ENCODE results near the gene ACVR1B.

Gene ACVR1B

DNA sequence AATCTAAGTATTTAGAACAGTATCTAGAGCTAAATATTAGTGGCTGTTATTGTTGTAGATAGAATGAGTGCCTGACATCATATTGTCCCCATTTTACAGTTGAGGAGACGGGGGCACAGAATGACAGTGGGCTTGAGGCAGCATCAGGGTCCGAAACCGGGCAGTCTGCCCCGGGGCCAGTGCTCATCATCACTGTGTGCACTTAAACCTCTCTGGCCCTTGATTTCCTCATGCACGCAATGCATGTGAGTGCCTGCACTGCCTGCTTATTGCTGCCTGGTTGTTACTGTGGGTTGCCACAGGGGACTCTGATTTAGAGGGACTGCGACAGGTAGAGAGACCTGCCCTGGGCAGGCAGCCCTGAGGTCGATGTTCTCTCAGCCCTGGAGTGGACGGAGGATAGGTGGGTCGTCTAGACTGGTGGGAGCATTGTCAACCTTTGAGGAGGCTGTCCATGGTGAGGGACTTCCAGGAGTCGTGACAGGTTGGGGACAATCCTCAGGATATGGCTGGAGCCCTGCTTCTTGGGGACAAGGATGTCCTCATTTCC lies 34.4 kb upstream of the ACVR1B start:
- DNase-seq (ENCODE audit: low read depth), result no peak

DNA sequence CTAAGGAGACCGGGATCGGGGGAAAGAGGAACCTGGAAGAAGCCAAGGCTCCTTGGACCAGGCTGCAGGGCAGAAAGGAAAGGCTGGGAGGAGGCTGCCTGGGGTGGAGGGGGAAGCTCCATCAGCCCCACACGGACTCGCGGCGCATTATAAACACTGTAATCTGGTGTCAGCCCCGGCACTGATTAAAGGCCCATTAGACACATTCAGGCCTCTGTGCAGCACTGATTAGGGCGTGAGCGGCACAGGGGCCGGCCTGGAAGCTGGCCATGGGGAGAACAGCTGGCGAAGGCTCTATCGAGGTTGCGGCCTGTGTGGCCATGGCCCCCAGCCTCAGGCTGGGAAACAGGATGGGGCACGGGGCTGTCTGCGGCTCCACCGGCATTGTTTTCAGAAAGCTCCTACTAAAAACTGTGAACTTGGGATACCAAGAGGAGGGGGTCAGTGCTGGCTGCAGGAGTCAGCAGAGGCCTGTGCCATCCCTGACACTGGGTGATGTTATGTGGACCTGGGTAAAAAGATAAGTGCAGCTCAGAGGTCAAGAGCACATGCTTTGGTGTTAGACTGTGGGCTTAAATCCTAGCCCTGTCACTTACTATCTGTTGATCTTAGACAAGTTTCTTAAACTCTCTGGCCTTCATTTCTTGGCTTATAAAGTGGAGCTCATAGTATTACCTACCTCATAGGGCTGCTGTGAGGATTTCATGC lies 33.6 kb upstream of the ACVR1B start:
- no peak for DNase-seq (ENCODE audit: low read depth)

DNA sequence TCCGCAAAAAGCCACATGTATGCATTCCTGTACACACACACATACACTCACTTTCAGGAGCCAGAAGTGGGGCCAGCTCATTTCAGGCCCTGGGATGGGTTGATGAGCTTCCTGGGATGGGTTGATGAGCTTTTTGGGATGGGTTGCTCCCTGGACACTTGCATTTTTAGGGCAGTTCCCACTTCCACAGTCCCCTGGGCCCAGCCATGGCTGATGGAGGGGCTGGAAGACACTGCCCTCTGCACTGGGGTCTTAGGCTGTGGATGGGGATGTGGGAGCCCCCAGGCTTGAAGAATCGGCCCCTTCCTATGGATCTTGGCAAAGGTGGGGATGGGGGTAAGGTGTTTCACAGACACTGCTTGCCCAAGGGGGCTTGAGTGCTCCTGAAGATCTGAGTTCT lies 31.5 kb upstream of the ACVR1B start:
- no peak for DNase-seq (ENCODE audit: low read depth)

DNA sequence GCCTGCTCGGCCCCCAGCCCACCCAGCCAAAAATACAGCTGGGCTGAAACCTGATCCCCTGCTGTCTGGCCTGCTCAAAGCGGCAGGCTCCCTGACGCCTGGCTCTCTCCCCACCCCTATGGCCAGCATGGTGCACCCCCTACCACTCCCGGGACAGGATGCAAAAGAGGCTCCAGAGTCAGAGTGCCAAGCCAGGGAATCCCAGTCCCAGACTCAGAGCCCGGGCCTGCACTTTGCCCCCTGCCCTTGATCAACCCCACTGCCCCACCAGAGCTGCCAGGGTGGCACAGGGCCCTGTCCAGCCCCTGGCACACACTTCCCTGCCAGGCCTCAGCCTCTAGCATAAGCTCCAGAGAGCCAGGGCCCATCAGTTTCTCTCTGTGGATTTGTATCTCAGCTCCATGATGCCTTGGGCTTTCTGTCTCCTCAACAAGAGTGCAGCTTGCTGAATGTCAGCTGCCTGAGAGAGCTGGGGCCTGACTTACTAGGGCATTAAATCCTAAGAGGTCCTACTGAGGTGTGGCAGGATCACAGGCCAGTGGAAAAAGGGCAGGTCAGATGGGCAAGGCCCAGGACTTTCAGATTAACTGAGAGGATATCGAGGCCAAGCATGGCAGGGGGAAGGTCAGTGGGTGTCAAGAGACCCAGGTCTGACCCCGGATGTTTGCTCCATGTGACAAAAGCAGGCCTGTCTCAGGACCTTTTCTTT lies 30.3 kb upstream of the ACVR1B start:
- no peak for DNase-seq (ENCODE audit: low read depth)

DNA sequence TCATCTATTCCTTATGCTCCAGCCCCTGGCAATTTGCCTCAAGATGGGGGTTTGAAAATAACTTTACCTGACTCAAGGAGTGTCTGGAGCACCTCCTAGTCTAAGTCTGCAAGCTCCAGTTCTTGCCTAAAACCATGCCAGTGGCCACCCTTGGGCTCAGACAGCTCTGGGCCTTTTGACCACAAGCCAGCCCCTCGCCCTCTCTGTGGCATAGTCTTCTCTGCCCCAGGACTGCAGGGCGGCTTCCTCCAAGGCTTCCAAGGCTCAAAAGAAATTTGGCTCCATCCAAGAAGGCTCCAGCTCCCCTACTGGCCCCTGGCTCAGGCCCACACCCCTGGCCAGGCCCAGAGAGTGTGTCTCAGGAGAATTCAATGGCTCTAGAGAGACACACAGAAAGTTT lies 29.4 kb upstream of the ACVR1B start:
- DNase-seq (ENCODE audit: low read depth), result no peak

DNA sequence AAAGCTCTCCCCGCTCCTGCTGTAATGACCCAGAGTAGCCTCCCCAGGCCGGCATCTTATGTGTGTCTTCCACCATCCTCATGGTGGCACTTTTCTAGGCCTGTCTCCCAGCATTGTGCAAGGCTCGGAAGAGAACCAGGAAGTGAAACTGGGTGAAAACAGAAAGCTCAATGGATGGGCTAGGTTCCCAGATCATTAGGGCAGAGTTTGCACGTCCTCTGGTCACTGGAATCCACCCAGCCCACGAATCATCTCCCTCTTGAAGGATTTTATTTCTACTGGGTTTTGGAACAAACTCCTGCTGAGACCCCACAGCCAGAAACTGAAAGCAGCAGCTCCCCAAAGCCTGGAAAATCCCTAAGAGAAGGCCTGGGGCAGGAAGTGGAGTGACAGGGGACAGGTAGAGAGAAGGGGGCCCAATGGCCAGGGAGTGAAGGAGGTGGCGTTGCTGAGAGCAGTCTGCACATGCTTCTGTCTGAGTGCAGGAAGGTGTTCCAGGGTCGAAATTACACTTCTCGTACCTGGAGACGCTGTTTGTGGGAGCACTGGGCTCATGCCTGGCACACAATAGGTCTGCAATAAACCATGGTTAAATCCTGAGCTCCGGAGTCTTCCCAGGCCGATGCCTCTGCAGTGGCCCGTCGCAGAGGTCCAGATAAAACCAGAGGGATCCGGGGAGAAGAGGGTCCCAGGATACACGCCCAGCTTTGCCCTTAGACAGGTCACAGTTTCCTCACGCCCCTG lies 28.6 kb upstream of the ACVR1B start:
- no peak for DNase-seq (ENCODE audit: low read depth)

DNA sequence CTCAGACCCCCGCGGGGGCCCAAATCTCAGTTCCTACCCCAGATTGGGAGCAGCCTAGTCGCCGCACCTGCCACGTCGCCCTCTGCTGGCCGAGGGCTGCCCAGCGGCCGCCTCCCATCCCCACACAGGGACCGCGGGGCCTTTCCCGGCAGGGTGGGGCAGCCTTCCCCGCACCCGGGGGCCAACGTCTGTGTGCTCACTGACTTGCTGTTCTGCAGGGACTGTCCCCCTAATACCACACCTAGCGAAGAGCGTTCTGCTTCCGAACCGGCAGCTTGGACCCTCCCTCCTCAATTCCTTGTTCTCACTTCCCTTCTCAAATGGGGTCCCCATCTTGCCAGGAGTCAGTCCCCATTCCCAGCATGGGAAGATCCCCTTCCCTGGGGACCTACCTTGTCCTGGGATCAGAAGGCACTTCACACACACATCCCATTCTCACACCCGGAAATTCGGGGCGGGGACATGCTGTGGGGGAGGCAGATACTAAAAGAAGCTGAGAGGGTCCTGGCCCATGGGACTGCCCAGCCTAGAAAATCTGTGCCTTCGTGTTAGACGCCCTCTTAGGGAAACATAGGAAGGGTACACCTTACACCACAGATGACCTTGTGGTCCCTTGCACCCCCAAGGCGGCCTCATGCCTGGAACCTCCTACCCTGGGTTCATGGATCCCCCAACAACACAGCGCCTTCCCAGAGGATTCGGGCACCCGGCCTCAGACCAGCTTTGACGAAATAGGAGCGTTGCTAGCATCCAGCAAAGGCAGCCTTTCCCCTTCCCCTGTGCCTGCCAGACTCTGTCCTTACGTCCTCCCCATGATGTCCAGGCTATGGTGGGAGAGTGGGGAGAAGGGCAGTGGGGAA lies 27.8 kb upstream of the ACVR1B start:
- peak; percentile 24 for DNase-seq (ENCODE audit: low read depth)

DNA sequence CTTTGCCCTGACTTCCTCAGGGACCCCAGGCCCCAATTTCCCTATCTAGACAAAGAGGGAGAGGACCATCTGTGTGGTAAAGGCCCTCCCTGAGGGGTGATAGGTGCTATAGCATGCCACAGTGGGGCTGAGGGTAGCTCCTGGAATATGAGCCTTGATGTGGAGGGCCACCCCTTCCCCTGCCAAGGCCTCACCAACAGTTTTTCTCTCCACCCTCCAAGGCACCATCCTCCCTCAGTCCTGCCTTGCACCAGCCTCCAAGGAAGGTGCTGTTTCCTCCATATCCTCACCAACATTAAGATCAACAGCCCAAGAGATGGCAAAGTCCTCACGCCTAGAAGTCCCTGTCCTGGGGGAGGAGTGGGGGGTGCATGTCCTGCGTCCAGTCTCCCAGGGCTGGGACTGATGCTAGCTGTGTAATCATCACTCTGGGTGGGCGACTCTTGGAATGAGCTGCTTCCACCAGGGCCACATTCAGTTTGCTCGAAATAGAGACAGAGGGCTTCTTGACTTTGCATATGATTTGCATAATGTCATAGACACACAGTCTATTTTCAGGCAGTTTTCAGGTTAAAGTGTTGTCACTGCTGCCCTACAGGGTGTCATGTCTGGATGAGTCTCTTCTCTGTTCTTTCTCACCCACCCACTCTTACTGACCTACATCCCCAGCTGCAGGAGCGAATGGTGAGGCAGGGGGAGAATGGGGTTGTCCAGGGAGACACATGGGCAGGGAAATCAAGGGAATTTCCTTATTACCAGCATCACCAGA lies 26.8 kb upstream of the ACVR1B start:
- no peak for DNase-seq (ENCODE audit: low read depth)

DNA sequence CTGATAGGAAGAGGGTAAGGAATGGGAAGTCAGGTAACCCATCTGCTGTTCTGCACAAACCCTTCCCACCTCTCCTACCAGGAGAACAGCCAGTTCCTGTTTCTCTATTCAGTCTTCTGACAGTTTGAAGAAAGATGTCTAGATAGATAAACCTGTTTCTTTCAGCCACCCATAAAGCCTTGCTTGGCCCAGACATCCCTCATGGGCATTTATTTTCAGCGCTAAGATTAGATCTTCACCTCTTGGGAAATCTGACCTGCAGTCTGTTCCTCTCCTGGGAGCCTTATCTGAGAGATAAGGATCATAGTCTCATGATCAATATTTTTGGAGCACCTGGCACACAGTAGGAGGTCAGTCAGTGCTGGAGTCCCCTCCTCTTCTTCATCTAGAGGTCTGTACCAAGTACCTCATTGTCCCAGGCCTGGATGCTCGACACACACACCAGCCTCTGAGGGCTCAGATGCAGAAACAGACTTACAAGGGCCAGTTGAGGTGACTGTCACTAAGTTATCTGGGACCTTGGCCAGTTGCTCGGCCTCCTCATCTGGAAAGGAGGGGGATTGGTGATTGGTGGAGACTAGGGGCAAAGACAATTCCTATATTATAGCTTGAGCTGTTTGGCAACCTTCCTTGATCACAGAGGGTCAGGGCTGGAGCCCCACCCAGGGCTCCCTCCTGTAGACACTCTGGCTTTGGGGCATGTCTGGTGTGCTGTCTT lies 26.0 kb upstream of the ACVR1B start:
- no peak for DNase-seq (ENCODE audit: low read depth)

DNA sequence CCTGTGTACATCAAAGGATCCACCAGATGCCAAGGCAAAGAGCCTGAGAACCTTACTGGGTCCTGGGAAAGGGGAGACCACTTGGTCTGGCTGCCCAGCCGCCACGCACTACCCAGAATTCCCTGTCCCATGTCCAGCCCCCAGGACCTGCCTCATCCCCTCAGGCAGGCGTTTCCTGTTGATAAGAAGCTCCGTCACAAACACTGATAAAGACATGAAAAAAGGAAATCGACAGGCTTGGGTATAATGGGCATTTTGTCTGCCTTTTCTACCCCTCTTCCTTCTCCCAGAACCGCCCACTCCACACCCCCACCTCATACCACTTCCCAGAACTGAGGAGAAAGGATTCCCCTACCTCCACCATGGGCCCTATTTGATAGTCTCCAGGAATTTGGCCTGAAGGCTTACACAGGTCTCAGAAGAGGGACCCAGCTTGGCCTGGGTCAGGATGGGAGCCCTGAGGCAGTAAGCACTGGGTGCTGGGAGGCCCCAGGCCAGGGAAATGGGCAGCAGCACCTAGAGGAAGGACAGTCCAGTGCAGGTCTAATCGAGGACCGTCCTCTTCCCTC lies 25.4 kb upstream of the ACVR1B start:
- no peak for DNase-seq (ENCODE audit: low read depth)

DNA sequence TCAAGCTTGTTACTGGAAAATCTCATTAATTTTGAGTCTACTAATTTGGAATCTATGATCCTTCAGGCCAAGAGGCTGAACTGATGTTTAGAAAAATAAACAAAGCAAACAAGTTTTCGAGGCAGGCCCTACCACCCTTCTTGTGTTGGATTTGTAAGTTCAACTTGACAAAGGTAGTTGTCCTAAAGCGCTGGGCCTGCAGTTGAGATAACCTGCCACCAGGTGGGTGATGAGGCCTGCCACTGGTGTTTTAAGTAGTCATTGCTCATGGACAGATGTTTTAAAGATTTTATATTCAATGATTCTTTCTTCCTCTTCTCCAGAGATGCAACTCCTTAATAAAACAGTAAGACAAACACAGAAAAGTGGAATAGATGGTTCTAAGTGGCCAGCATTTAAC lies 24.8 kb upstream of the ACVR1B start:
- DNase-seq (ENCODE audit: low read depth), result peak; percentile 17

DNA sequence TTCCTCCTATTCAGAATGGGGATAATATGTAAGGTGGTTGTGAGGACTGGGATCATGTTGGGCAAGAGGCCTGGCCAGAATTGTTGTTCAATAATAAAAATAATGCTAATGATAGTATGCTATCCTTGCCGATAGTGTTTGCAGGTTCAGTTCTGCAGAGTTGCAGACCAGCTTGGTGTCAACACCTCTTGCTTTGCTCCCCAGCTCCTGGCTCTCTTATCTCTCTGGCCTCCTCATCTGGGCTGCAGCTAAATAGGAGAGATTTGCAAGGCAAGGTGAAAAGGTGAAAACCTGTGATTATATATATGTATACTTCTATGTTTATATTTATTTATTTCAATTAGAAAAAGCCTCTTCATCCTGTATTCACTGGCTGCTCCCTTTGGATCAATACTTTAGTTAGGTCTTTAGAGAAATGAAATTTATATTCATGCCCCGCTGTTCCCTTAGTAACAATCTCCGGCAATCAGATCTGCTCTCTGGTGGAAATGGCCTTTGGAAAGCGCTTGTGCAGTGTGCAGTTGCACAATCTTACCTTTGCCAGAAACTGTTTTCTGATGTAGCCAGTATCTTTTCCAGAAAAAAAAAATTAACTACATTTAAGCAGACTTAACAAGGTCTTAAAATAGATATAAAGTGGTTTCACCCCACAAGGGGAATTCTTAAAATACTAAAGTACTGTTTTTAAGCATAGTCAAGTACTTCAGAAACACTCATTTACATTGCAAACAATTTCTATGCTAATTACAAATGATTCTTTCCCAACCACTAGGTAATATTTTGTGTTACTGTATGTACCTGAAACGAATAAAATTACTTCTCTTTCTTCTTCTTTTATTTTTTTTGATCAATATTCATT lies 19.1 kb upstream of the ACVR1B start:
- no peak for DNase-seq (ENCODE audit: low read depth)

DNA sequence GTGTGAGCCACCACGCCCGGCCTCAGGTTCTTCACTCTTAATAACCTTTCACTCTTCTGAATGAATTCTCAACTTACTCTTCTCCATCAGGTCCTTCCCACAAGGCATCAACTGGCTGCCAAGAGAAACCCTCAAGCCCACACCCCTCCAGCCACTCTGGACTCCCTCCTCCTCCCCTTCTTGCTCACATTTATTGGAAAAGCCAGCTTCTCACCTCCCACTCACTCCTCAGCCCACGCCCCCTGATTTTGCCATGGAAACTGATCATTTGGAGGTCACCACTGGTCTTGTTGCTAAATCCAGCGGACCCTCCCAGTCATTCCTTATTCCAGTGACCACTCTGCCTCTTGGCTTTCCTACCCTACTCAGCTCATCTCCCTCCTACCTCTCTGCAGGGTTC lies 17.4 kb upstream of the ACVR1B start:
- DNase-seq (ENCODE audit: low read depth), result no peak

DNA sequence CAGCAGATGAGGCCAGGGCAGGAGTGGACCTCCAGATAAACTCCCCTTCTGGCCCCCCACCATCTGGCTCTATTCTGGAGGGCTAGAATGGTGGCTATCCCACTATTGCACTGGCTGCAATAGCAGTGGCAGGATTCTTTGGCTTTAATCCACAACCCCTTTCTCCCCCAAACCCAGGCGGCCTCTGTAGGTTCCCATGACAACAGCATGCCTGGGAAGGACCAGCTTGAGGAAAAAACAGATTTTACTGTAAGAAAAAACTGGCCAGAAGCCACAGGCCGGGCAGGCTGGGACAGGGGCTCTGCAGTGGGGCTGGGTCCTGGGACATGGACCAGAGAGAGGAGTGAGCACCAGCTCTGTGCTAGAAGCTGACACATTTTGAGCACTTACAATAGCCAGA lies 13.6 kb upstream of the ACVR1B start:
- DNase-seq (ENCODE audit: low read depth), result no peak

DNA sequence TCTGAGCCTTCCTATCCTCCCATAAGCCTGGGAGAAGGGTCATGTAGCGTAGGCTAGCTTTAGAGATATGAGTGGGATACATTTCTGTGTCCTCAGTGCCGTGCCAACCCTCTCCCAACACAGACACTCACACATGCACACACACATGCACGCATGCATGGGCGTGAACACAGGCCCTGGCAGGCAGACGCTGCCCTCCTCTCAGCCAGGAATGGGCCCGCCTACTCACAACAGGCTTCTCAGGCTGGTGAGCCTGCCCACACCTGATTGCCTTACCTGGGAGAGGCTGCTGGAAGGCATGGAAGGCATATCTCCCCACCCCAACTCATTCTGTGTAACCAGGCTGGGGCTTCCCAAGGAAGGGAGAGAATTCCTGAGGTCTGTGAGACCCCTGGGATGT lies 12.8 kb upstream of the ACVR1B start:
- DNase-seq (ENCODE audit: low read depth), result no peak

DNA sequence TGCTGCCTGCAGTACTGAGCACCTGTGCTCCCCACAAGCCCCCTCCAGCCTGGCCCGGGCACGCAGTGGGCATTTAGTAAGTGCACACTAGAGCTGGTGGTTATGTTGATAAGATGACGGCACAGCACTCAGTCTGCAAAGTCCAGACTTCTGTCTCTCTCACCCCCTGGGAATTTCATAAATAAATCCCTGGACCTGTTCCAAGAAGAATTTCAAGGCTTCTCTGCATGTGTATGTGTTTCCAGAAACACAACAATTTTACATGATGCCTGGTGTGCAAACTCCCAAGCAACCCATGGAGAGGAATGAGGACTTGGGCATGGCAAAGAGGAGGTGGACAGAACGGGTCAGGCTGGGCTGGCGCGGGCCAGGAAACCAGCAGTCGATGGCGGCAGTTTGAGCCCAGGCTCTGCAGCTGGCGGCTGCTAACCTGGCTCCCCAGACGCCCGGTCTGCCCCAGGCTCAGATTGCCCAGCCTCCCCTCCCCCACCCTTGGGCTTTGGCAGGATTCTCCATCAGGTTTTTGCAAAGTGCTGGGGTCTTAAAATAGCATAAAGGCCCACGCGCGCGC lies 10.4 kb upstream of the ACVR1B start:
- no peak for DNase-seq (ENCODE audit: low read depth)

DNA sequence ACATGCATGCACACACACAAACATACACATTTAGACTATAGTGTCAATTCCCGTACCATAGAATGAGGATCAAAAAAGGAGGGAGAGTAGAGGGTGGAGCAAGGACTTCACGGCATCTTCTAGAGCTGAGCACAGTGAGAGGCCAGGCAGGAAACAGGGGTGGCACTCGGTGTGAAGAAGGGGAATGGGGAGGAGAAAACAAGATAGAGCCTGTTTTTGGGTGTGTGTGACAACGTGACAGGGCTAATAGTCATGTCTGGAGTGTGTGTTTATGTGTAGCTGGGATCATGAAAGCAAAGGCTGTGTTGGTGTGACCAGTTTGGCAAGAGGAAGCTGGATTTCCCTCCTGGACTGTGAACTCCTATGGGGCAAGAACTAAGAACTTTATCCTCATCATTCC lies 9.9 kb upstream of the ACVR1B start:
- DNase-seq (ENCODE audit: low read depth), result no peak

DNA sequence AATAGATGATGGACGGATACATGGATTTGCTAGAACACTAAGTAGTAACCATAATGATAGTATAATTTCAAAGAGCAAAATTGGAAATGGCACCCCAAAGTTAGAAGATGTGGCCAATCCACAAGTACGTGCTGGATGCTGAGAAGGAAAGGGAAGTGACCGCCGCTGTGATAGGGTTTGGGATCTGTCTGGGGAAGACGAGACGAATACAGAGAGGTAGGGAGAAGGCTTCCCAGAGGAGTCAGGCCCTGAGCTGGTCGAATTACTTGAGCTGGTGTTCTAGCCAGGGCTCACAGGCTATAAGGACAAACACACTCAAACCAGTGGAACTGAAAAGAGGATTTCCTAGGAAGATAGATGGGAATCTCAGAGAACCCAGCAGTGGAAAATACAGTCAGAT lies 9.4 kb upstream of the ACVR1B start:
- DNase-seq (ENCODE audit: low read depth), result no peak

DNA sequence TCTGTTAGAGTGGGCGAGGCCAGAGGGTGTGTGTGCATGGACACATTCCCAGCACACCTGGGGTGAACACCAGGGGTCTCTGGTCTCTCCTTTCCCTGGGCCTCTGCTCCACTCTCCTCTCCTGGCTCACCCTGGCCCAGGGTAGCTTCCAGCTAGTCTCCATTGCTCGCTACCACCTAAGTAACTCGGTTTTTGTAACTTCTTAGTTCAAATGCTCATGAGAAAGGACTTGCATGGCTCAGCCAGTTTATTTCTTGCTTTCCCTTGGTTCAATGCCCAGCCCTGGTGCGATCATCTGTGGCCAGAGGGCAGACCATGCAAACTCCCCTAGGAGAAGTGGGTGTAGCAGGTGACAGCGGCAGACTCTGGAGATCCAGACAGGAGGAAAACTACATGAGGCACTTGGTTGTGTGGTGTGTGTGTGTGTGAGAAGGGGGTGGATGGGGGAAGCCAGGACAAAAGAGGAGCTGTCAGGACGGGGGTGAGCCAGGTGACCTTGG lies 8.9 kb upstream of the ACVR1B start:
- DNase-seq (ENCODE audit: low read depth), result no peak
